GM19240 (cell line): ENCODE measurements around the gene TXNRD3.

ENCODE experiments used
- DNase-seq: peaks from one replicate; pipeline ENCODE4 v3.0.0; 2011; ENCODE audit warnings: low spot score; ENCODE audit not compliant: insufficient read length

Gene TXNRD3

DNA sequence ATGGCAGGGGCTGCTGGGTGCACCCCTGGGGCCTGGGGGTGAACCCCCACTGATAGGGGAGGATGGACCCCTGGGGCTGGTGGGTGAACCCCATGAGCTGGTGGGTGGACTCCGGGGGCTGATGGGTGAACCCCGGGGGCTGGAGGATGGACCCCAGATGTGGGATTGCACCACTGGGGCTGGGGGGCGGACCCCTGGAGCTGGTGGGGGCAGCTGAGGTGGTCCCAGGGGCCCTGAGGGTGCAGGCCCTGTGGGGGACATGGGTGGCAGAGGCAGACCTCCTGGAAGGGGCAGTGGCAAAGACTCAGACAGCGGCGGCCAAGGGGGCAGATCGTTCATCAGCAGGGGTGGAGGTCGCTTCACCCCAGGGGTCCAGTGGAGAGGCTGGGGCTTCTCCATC is 17.4 kb upstream of the TXNRD3 start:
- no peak for DNase-seq

DNA sequence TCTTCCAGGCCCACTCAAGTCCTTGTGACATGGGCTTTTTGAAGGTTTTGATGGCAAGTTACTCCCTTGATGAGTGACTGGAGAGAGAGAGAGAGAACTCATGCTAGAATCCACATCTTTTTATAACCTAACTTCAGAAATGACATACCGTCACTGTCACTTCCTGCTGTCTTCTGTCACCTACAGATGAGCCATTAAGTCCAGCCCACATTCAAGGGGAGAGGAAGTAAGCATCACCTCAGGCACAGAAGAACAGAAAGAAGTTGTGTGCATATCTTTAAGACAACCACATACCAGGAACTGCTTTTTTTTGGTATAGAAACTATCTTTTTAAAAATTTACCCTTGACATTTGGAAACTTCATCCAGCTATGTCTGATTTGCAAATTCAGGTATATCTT is 16.6 kb upstream of the TXNRD3 start:
- no peak for DNase-seq

DNA sequence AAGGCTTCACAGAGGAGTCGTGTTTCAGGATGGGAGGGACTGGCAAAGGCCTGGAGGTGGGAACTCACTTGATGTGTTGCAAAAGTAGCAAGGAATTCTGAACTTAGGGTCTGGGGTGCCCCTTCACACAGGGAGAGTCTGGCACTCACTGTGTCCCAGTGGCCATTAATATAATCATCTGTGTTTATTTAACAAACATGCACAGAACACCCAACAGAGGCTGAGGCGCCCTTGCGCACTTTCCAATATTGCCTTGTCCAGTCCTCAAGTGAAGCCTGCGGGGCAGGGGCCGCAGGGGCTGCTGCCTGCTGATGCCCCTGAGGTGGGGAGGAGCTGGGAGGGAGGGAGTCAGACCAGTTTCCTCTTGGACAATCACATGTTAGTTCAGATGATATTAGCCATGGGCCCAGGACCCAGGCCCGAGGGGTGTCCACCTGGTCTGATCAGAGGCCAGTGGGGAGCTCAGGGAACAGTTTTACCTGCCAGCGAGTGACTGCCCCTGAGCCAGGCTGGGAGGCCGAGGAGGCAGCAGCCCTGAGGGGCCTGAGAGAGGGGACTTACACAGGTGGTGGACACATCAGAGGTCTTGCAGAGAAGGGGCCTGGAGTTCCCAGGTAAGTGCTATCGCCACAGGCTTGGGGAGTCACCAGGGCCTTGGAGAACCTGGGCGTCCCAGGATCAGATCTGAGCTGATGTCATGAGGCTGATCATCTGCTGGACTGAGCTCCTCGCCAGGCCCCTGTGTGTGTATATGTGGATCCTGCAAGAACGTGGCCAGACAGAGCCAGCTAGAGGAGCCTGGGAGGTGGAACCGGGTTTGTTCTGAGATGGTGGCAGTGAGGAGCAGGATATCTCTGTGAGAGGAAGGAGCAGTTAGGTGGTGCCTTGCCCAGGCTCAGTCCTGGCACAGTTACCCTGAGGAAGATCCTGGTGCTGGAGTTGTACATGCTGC is 13.8 kb upstream of the TXNRD3 start:
- no peak for DNase-seq

DNA sequence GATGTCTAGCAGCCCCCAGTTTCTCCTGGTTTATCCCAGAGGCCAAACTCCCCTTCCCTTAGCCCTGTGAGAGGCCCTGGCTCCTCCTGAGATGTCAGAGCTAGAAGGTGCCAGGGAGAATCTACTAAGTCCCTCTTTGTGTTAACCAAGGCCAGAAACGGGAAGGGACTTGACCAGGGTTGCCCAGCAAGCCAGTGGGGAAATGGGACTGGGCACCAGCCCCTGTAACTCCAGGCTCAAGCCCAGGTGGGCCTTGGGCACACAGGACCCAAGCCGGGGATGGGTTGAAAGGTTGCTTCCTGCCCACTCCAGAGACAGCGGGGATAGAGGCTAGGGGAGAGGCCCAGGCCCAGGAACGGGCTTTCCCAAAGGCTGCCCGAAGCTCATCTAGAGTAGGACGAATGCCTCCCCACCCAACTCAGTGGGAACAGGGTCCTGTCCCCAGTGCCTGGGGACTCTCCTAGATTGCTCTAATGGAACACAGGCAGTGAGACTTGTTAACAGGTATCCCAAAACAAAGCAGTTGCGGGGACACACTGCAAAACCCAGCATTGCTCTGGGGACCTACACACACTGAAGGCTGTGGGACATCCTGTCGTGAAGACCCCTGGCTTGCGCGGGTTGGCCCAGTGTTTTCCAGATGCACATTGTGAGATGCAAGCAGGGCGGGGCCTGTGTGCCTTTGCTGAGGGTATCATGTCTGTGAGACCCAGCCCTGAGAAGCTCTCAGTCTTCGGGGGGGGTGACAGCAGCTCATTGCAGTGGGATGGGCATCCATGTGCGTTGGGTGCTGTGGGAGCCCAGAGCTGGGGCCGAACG is 12.9 kb upstream of the TXNRD3 start:
- DNase-seq: no peak

DNA sequence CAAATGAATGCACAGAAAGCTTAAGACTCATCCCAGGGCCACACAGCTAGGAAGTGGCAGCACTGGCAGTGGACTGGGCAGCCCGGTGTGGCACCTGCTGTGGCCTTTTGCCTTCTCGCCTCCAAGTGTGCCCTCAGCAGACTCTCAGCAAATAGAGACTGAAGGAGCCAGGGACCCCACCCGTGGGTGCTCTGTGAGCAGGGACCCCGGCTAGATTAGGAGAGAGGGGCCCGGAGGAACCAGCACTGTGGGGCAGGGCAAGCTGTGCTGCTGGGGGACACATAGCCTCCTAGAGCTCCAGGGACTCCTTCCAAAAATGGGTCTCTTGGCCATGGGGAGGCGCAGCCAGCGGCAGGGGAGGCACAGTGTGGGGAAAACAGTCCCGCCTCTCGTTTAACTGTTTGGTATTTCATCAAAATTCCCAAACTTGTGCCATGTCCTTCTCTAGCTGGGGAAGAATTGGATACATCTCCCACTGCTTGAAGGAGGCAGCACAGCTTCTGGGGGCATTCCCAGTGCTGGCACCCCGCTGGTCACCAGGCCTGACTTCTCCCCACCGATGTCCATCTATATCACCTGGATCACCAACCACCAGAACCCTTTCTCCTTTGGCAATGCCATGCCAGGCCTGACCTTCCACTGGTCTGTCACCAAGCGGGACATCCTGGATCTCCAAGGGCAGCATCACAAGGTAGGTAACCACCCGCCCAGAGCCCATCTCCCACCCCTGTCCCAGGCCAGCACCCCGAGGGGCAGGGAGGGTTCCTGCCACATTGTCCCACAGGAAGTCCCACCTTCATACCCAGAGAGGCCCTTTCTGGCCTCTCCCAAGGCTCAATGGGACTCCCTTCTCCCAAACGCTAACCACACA is 12.0 kb upstream of the TXNRD3 start:
- no peak for DNase-seq

DNA sequence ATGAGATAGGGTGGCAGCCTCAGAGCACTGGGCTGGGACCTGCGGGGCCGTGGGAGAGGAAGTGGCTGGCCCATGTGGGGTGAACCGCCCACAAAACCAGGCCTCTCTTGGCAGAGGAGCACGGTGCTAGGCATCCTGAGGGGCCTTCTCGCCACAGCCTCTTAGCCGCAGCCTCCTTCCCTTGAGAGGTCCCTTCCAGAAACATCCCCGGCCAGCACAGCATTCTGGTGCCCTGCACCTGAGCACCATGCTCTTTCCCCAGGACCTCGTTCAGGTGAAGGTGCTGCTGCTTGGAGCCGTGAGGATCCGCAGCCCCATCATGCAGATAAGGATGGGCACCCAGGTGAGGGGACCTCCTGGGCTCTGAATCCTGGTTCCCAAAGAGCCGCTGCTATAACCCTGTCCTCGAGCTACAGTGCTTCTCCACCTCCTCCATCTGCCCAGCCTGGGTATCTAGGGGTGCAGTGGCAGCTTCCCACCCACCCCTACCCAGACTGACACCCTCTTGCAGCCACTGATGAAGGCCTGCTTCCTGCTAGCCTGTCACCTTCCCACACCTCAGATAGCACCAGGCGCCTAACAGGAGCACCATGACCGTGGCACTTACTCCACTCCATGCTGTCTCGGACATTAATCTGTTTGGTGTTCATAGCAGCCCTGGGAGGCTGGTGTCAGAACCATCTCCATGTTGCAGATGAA is 11.2 kb upstream of the TXNRD3 start:
- DNase-seq: no peak

DNA sequence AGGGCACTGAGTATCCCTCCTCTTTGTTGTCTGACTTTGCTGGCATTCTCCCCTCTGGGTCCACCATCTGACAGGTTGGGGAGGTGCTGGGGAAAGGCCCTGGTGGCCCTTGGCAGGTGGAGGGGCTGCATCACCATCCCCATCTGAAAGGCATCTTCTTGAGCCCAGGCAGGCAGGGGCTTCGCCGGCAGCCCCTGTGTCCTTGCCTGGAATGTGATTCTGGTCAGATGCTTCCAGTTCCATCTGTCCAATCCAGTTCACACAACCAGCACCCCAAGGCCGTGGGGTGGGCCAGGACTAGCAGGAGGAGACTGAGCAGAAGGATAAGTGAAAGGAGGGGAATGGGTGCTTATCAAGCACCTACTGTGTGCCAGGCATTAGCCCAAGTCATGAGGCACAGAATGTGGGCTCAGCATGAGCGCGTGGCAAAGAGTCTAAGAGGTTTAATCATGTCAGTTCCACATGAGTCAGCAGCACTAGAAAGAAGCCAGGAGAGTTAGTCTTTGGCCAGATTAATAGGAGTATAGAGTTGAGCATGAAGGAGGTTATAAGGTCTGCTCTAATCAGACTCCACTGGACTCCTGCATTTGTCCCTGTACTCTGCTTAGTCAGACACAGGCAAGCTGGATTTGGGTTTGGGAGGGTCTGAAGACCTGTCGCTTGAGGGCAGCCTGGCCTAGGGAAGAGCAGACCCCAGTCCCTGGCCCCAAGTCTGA is 10.5 kb upstream of the TXNRD3 start:
- DNase-seq: no peak

DNA sequence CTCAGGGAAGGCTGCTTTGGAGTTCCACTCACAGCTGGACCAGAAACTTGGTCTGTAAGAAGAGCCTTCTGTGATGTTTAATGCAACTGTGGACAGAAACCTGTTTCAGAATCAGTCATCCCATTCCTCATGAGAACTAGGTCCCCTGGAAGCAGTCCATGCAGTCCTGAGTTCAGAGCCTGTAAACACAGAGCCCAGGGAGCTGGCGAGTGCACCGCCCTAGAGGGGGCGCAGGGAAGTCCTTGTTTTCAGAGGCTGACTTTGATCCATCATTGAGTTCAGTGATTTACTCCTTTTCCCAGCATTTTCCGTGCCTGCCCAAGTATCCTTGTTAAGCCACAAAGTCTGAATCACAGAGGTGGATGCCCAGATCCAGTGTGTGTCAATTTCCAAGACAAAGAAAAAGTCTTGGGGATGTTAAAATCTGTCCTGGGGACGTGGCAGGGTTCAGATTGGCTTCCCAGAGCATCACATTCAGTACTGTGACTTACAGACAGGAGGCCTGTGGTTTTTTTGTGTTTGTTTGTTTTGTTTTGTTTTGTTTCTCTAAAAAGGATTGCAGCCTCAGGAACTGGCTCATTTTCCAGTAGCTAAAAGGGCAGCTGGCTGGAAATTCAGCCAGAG is 9.8 kb upstream of the TXNRD3 start:
- no peak for DNase-seq

DNA sequence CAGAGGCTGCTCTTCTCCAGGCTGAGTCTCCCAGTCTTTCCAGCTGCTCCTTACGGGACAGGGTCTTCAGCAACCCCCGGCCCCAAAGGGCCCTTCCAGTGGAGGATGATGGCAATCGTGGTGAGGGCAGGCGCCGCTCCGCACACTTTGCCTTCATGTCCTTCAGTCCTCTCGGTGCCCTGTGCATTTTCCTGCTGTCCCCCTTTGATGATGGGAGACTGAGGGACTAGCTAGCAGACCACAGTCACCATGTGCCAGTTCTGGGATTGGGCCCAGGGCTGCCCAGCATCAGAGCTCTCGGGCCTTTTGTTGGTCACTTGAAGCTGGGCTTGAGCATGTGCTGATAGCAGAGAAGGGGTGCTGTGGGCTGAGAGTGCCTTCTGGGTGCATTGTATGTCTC is 8.8 kb upstream of the TXNRD3 start:
- DNase-seq: no peak

DNA sequence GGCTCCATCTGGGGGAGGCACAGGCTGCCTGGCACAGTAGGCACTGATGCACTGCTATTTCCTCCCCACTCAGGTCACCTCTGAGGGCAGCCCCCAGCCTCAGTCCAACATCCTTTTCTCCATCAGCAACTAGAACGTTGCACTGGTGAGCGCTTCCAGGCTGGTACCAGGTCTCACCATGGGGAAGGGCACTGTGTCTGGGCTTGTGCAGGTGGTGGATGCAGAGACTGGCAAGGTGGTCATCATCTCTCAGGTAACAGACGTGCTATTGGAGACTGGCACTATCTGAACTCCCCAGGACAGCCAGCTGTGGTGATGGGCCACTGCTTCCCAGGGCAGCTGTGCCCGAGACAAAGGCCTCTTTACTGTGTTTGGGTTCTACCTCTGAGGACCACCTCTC is 8.3 kb upstream of the TXNRD3 start:
- no peak for DNase-seq

DNA sequence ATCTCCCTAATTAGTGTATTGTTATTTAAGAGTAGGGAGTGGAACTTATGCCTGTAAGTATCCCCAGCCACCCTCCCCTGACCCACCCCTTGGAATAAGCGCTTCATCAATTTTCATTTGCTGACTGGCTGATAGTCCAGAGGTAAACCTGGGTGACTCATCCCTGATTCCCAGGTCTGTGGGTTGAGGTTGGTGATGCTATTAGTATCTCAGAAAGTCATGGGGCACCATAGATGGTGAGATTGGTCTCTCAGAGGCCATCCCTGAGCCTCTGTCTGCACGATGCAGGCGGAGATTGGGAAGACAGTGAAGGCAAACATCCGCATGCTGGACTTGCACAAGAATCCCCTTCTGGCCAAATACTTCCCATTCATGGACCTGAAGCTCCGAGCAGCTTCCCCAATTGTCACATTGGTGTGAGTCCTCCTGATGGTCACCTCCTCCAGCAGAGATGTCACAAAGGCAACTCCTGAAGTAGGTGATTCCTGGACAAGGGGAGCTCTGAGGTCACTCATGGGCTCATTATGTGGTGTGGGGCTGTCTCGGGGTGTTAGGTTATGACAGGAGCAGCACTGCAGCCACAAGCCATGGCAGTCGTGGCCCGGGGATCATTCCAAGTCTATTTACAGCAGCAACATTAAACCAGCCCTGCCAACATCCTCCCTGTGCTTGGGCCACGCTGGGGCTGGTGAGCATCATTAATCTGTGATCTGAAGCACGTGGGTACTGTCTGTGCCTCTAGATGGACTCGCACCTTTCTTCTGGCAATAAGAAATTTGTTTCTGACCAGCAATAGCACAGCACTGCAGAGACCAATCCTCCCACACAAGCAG is 6.8 kb upstream of the TXNRD3 start:
- no peak for DNase-seq

DNA sequence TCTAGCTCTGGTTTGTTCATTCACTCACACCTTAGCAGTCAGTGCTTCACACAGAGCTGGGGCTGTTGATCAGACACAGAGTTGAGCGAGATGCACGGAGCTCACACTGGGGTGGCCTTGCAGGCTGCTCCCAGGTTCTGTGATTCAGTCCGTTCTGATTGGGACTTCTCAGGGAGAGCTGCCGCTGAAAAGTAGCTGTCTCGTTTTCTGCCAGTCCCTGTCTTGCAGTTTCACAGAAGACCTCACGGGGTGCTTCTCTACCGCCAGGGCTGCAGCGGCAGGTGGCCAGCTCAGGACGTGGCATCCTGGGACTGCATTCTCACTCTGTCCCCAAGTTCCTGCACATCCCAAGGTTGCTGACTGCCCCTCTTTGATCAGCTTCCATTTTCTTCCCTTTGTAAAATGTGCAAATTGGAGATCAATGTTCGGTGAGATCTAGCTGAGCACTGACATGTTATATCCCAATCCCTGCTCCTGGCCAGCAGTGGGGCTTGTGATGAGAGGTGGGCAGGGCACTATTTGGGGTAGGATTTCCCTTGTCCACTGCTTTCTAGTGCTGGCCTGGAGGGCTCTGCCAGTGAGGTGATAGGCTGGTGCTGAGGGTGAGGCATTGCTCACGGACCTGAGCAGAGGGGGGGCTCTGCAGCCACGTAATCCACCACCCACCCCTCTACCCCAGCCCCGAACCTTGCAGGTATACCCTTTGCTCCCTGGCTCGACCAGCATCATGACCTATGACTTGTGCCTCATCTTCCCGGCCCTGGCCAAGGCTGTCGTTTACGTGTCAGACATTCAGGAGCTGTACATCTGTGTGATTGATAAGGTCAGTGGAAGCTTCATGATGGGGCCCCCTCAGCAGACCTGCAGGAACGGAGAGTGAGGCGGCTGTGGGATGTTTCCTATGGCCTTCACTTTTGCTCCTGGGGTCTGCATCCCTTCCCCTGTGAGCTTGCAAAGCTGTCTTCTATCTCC is 5.3 kb upstream of the TXNRD3 start:
- no peak for DNase-seq

DNA sequence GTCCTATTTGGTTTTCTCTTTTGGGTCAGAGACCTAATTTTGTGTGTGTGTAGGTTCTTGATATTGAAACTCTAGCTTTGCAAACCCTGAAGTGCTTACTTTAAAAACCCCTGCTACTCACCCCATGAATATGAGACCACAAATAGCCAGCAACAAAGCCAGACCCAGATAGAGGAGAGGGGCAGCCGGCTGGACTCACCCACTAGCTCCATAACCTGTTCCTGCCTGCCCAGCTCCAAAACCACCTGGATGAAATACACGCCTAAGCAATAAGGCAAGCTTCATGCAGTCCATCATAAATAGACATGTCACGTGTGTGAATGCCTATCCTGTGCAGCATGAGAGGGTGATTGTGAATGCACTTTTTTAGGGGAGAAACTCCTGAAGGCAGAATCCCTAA is 3.7 kb upstream of the TXNRD3 start:
- DNase-seq: no peak

DNA sequence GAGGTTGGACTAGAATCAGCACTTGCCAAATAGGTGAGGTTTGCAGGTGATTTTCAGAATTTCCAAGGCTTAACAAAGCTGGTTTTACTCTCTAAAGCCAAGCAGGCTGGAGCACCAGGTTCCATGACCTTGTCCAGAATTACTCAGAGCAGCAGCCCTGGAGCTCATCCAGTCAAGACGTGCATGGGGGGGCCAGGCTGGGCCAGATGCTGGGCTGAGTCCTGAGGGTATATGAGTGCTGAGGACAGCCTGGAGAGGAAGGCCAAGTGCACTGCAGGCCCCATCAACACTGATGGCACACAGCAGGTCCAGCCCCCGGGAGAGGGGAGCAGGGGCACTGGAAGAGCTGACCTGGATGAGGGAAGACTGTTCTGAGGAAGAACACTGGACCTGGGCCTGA is 3.0 kb upstream of the TXNRD3 start:
- DNase-seq: no peak

DNA sequence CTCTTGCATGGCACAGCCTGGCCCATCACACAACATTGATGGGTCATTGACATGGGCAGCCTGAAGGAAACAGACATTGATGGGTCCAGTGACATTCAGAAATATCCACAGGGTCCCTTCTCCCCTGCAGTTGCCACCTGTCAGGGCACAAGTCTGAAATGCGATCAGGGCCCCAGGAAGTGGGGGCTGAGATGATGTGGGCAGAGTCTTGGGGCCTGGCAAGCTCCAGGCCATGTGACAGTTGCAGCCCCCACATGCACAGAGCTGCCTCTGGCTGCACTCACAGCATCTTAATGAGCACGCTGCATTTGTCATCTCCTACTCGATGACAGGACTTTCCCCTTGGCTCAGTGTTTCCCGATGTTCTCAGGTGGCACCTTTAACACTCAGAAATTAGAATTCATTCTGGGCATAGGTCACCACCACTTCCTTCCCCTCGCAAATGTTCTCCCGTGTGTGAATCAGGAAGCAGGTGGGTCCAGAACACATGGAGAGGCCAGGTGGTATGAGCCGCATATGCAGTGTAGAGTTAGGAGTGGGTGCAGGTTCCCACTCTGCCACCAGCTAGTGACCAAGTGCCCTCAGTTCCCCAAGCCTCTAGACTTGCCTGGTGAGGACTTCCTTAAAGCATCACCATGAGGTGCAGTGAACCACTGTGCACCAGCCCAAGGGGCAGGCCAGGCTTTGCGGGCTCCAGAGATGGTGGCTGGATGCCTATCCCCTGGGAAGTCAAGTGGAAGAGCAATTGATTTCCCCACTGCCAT is 1.6 kb upstream of the TXNRD3 start:
- DNase-seq: no peak

DNA sequence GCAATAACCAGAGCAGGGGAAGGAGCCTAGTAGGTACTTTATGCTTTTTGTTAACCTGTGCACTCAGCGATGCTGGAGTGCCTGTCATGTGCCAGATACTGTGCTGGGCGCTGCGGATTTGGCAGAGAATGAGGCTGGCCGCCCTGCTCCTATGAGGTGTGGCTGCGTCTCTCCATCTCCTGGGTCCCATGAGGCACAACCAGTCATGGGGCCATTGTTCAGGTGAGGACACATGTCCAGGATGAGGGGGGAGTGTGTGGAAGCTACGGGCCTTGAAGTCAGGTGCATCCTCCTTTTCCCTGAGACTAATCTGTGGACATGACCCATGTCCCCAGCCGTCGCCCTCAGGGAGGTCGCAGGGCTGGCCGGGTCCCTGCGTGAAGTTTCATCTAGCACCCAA is 963 bp upstream of the TXNRD3 start:
- DNase-seq: no peak

DNA sequence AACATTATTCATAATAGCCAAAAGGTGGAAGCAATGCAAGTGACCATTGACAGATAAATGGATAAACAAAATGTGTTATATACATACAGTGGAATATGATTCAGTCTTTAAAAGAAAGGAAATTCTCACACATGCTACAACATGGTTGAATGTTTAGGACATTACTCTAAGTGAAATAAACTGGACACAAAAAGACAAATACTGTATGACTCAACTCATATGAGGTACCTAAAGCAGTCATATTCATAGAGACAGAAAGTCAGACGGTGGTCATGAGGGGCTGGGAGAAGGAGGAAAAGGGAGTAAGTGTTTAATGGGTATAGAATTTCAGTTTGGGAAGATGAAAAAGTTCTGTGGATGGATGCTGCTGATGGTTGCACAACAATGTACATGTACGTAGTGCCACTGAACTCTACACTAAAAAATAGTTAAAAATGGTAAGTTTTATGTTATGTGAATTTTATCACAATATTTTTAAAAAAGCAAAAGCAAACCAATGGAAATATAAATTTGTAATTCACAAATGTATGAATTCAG is 5.3 kb downstream of the TXNRD3 start:
- no peak for DNase-seq
